Left lung (tissue), 10 donors: ENCODE data around the gene SHISA8. TPM values are rescaled to one million over a fixed set of nuclear protein-coding genes. Genes with fewer than 3 reads are reported as not detected.
A peak's percentile ranks its signal among the peaks of the same experiment; 100 is the strongest.

Source experiments
- ATAC-seq: fragments of 200-7000 bp; cut with Tn5 transposase; one replicate; pipeline ENCODE4 v1.9.1; 2020; ENCODE audit warnings: moderate library complexity
- DNase-seq, 4 donors: peaks; one replicate each; pipeline ENCODE4 v3.0.0-alpha.2; 2013 to 2020
- H3K27ac ChIP-seq, 2 donors: fragments of 200-600 bp; sonication (generic) in 1 of 2; one replicate each; pipeline versions ENCODE4 v1.5.0 to v1.8.0; 2020 to 2021
- H3K27me3 ChIP-seq, 2 donors: fragments of 200-600 bp; sonication (generic) in 1 of 2; one replicate each; pipeline versions ENCODE4 v1.5.0 to v1.8.0; 2020 to 2021
- H3K36me3 ChIP-seq, 2 donors: fragments of 200-600 bp; sonication (generic) in 1 of 2; one replicate each; pipeline versions ENCODE4 v1.5.0 to v1.8.0; 2020 to 2021
- H3K4me1 ChIP-seq, 2 donors: fragments of 200-600 bp; one replicate each; pipeline ENCODE4 v1.8.0; 2021
- H3K4me3 ChIP-seq, 2 donors: fragments of 200-600 bp; sonication (generic) in 1 of 2; one replicate each; pipeline versions ENCODE4 v1.5.0 to v1.8.0; 2020 to 2021; ENCODE audit warnings: mild to moderate bottlenecking in 1 of 2
- H3K9me3 ChIP-seq, 2 donors: fragments of 200-600 bp; sonication (generic) in 1 of 2; one replicate each; pipeline versions ENCODE4 v1.5.0 to v1.8.0; 2020 to 2021
- CTCF ChIP-seq, 2 donors: fragments of 200-600 bp; sonication (generic) in 1 of 2; IDR thresholded peaks; one replicate each; pipeline versions ENCODE4 v1.5.0 to v1.8.0; 2021; ENCODE audit warnings: antibody characterized with exemption in 2 of 2
- intact Hi-C, 2 donors: fragments of 100-400 bp; cut with DNase I; formaldehyde crosslinking; loops; one replicate each; pipeline versions ENCODE4 v1.11.2 to v1.14.2; 2022
- polyA plus RNA-seq, 6 donors: library from polyadenylated mRNA; unstranded; fragments of 120-200 nt; gene quantifications; one replicate each; pipeline ENCODE4 v1.2.1, GENCODE V29; 2013; ENCODE audit not compliant: insufficient read length in 6 of 6
- total RNA-seq, 2 donors: library from RNA; stranded (reverse); fragmentation: NEBNext Ultra II Directional; extraction: Animal tissue kit (Norgen Biotek cat#: 25700); gene quantifications; one replicate each; pipeline ENCODE4 v1.2.1, GENCODE V29; 2021
- donor health status: DM: no; HTN: yes; CAD: no.
- donor health status: DM: no; HTN: no; CAD: no.

The SHISA8 gene
- total and polyA plus RNA-seq, 8 donors: 0.11 to 0.24 TPM; not detected in 6

GRCh38 chr22:41905411-41906202 lies 9.3 kb downstream of the SHISA8 start:
- H3K27ac ChIP-seq: no peak overlapping the region
- H3K36me3 ChIP-seq: peaks cover 0 to 75% of the 10 kb centered on the region in 2 donors
- peaks cover 13 to 19% of the 10 kb centered on the region in 2 donors for H3K27me3 ChIP-seq
- no peaks in the 10 kb centered on the region for H3K9me3 ChIP-seq
- intact Hi-C loops: no loop called here
- peaks cover 4 to 26% of the 10 kb centered on the region in 2 donors for H3K4me1 ChIP-seq
- peak in 1 of 4 donors; percentile 45 for DNase-seq
- TF ChIP-seq CTCF (IDR thresholded peaks at IDR 0.05): no peak
- no peak overlapping the region for H3K4me3 ChIP-seq
- ATAC-seq: no peak

- peak in 1 of 4 donors; percentile 79 for DNase-seq
- no peak for ATAC-seq
- intact Hi-C loops: no loop called here
- Histone ChIP-seq H3K27ac (no peak overlapping the region), H3K4me1 (peaks cover 0 to 17% of the 10 kb centered on the region in 2 donors), H3K9me3 (no peaks in the 10 kb centered on the region), H3K36me3 (peaks cover 0 to 83% of the 10 kb centered on the region in 2 donors), H3K4me3 (no peak overlapping the region), H3K27me3 (peaks cover 4 to 11% of the 10 kb centered on the region in 2 donors)
- TF ChIP-seq CTCF (IDR thresholded peaks at IDR 0.05): no peak
Measured at GRCh38 chr22:41904450-41905410, 10.1 kb downstream of the SHISA8 start.

GRCh38 chr22:41902932-41903421 lies 11.9 kb downstream of the SHISA8 start:
- H3K4me3 ChIP-seq: no peak overlapping the region
- ATAC-seq (peak; percentile 7), DNase-seq (peak in 1 of 4 donors; percentile 65)
- H3K4me1 ChIP-seq: peaks cover 0 to 4% of the 10 kb centered on the region in 2 donors
- peaks cover 0 to 100% of the 10 kb centered on the region in 2 donors for H3K36me3 ChIP-seq
- intact Hi-C loops: no loop called here
- H3K27me3 ChIP-seq: no peaks in the 10 kb centered on the region
- no peak overlapping the region for H3K27ac ChIP-seq
- no peaks in the 10 kb centered on the region for H3K9me3 ChIP-seq
- no peak for TF ChIP-seq CTCF (IDR thresholded peaks at IDR 0.05)

- no peaks in the 10 kb centered on the region for H3K9me3 ChIP-seq
- no peak overlapping the region for H3K4me3 ChIP-seq
- ATAC-seq (no peak), DNase-seq (no peak)
- no peaks in the 10 kb centered on the region for H3K4me1 ChIP-seq
- intact Hi-C loops: no loop called here
- H3K36me3 ChIP-seq: peaks cover 0 to 100% of the 10 kb centered on the region in 2 donors
- TF ChIP-seq CTCF (IDR thresholded peaks at IDR 0.05): no peak
- no peak overlapping the region for H3K27ac ChIP-seq
- no peaks in the 10 kb centered on the region for H3K27me3 ChIP-seq
Measured at GRCh38 chr22:41902016-41902415, 12.9 kb downstream of the SHISA8 start.
